ENCODE measurements around the gene LRCH4. TPM values are rescaled to one million over a fixed set of nuclear protein-coding genes. Genes with fewer than 3 reads are reported as not detected.

The LRCH4 gene
- total RNA-seq, 2 experiments from 2014 or later, result 77.7 to 78.7 TPM

- H3K36me3 Mint-ChIP-seq (ENCODE audit: low read depth), result no peaks in the 10 kb centered on the region
- intact Hi-C loops (cut with micrococcal nuclease), result no loop called here
- H3K27me3 Mint-ChIP-seq, result peaks cover 4% of the 10 kb centered on the region
- POLR2A ChIA-PET, result interaction anchor here (0.9 to 1.4 kb wide), 2 partner anchors 10 to 22 kb away, joined by 3 read pairs; no protein-coding TSS in a partner anchor
- H3K4me1 Mint-ChIP-seq (ENCODE audit: low read depth), result peaks cover 3% of the 10 kb centered on the region
- no peak for ATAC-seq
- no peak overlapping the region for H3K4me3 Mint-ChIP-seq
- no peak for DNase-seq
- H3K9me3 Mint-ChIP-seq, result no peaks in the 10 kb centered on the region
- CTCF ChIA-PET, result interaction anchor here (1.6 kb wide), 1 partner anchor 96 kb away, joined by 4 read pairs; no protein-coding TSS in a partner anchor
- TF ChIP-seq CTCF (IDR thresholded peaks at IDR 0.05), result no peak
- H3K27ac Mint-ChIP-seq, result no peak overlapping the region
Observed at GRCh38 chr7:100595188-100595587, 9.3 kb upstream of the LRCH4 start.

- DNase-seq (no peak), ATAC-seq (no peak)
- H3K36me3 Mint-ChIP-seq (ENCODE audit: low read depth), result no peaks in the 10 kb centered on the region
- H3K4me3 Mint-ChIP-seq, result no peak overlapping the region
- ChIA-PET POLR2A (interaction anchor here (1.0 to 1.4 kb wide), 2 partner anchors 12 to 43 kb away, joined by 3 to 4 read pairs; no protein-coding TSS in a partner anchor), CTCF (interaction anchor here (0.7 to 1.0 kb wide), 2 partner anchors 99 to 105 kb away, joined by 3 read pairs; no protein-coding TSS in a partner anchor)
- no peaks in the 10 kb centered on the region for H3K4me1 Mint-ChIP-seq (ENCODE audit: low read depth)
- H3K27ac Mint-ChIP-seq, result no peak overlapping the region
- TF ChIP-seq CTCF (IDR thresholded peaks at IDR 0.05), result no peak
- peaks cover 5% of the 10 kb centered on the region for H3K27me3 Mint-ChIP-seq
- H3K9me3 Mint-ChIP-seq, result no peaks in the 10 kb centered on the region
- intact Hi-C loops (cut with micrococcal nuclease), result no loop called here
Observed at GRCh38 chr7:100591596-100591995, 5.7 kb upstream of the LRCH4 start.

GRCh38 chr7:100590077-100590737 lies 4.3 kb upstream of the LRCH4 start:
- Mint-ChIP-seq H3K4me1 (ENCODE audit: low read depth) (peaks cover 2% of the 10 kb centered on the region), H3K4me3 (no peak overlapping the region), H3K36me3 (ENCODE audit: low read depth) (no peaks in the 10 kb centered on the region), H3K9me3 (no peaks in the 10 kb centered on the region), H3K27me3 (peaks cover 5% of the 10 kb centered on the region), H3K27ac (no peak overlapping the region)
- no peak for ATAC-seq
- intact Hi-C loops (cut with micrococcal nuclease), result no loop called here
- POLR2A ChIA-PET, result interaction anchor here (1.4 kb wide), 1 partner anchor 13 kb away, joined by 4 read pairs; no protein-coding TSS in a partner anchor
- TF ChIP-seq CTCF (IDR thresholded peaks at IDR 0.05), result no peak
- DNase-seq, result no peak
- CTCF ChIA-PET, result interaction anchor here (1.0 to 1.6 kb wide), 3 partner anchors 26 to 101 kb away, joined by 3 to 8 read pairs (median 3); no protein-coding TSS in a partner anchor

GRCh38 chr7:100589341-100589947 lies 3.5 kb upstream of the LRCH4 start:
- Mint-ChIP-seq H3K9me3 (no peaks in the 10 kb centered on the region), H3K4me3 (no peak overlapping the region), H3K27me3 (peaks cover 5% of the 10 kb centered on the region), H3K36me3 (ENCODE audit: low read depth) (no peaks in the 10 kb centered on the region), H3K27ac (no peak overlapping the region), H3K4me1 (ENCODE audit: low read depth) (peaks cover 2% of the 10 kb centered on the region)
- DNase-seq (no peak), ATAC-seq (no peak)
- ChIA-PET CTCF (interaction anchor here (0.8 to 6.4 kb wide), 16 partner anchors 9 to 461 kb away, joined by 3 to 30 read pairs (median 3); partner anchors contain the start of genes MOSPD3, POP7 and SLC12A9), POLR2A (interaction anchor here (1.3 kb wide), 1 partner anchor 16 kb away, joined by 4 read pairs; no protein-coding TSS in a partner anchor)
- intact Hi-C loops (cut with micrococcal nuclease), result no loop called here
- no peak for TF ChIP-seq CTCF (IDR thresholded peaks at IDR 0.05)

All from activated CD8-positive, alpha-beta T cell treated with anti-CD3 and anti-CD28 coated beads for 36 hours (primary cell).